GM19328 (cell line): Measurements from ENCODE around the gene SEMA4D.
A peak's percentile ranks its signal among the peaks of the same experiment; 100 is the strongest.

Experiments
- ATAC-seq: cut with Tn5 transposase; IDR thresholded peaks from one replicate; pipeline ENCODE4 v1.9.1; 2021; ENCODE audit warnings: mild to moderate bottlenecking, moderate library complexity; ENCODE audit not compliant: unreplicated experiment

The SEMA4D gene

GRCh38 chr9:89528540-89528939, 30.6 kb upstream of the SEMA4D start:
- ATAC-seq, result no peak

- no peak for ATAC-seq
These were observed 30.2 kb upstream of the SEMA4D start for GRCh38 chr9:89528131-89528530.

- no peak for ATAC-seq
These were observed 29.2 kb upstream of the SEMA4D start for GRCh38 chr9:89527084-89527483.

GRCh38 chr9:89526667-89527066, 28.8 kb upstream of the SEMA4D start:
- ATAC-seq, result no peak

GRCh38 chr9:89525446-89526374, 27.8 kb upstream of the SEMA4D start:
- no peak for ATAC-seq

- no peak for ATAC-seq
These were observed 27.1 kb upstream of the SEMA4D start for GRCh38 chr9:89524963-89525362.

GRCh38 chr9:89523948-89524347, 26.0 kb upstream of the SEMA4D start:
- ATAC-seq, result no peak

GRCh38 chr9:89522959-89523285, 25.0 kb upstream of the SEMA4D start:
- no peak for ATAC-seq

GRCh38 chr9:89522261-89522958, 24.5 kb upstream of the SEMA4D start:
- peak; percentile 92 for ATAC-seq

- no peak for ATAC-seq
These were observed 21.5 kb upstream of the SEMA4D start for GRCh38 chr9:89519366-89519805.

- no peak for ATAC-seq
These were observed 20.8 kb upstream of the SEMA4D start for GRCh38 chr9:89518466-89519365.

- ATAC-seq, result no peak
These were observed 17.5 kb upstream of the SEMA4D start for GRCh38 chr9:89515416-89515815.

- no peak for ATAC-seq
These were observed 17.0 kb upstream of the SEMA4D start for GRCh38 chr9:89514956-89515355.

- ATAC-seq, result no peak
These were observed 16.4 kb upstream of the SEMA4D start for GRCh38 chr9:89514337-89514736.

GRCh38 chr9:89513837-89514236, 15.9 kb upstream of the SEMA4D start:
- ATAC-seq, result no peak

GRCh38 chr9:89512382-89512781, 14.5 kb upstream of the SEMA4D start:
- no peak for ATAC-seq

- ATAC-seq, result no peak
These were observed 11.2 kb upstream of the SEMA4D start for GRCh38 chr9:89508951-89509615.

GRCh38 chr9:89505911-89506310, 8.0 kb upstream of the SEMA4D start:
- no peak for ATAC-seq

- ATAC-seq, result no peak
These were observed 7.1 kb upstream of the SEMA4D start for GRCh38 chr9:89505048-89505447.

GRCh38 chr9:89502671-89503070, 4.8 kb upstream of the SEMA4D start:
- ATAC-seq, result no peak
